RKO (cell line): ENCODE results near the gene G2E3.
"Not testable (repeated sequence)": the region's sequence is repeated elsewhere in the genome, so short reads cannot be mapped to it uniquely, and the experiment has no call there.

ENCODE experiments used
- DNase-seq: peaks from one replicate; pipeline ENCODE4 v3.0.0-alpha.2; 2016; ENCODE audit warnings: low spot score

The G2E3 gene

DNA sequence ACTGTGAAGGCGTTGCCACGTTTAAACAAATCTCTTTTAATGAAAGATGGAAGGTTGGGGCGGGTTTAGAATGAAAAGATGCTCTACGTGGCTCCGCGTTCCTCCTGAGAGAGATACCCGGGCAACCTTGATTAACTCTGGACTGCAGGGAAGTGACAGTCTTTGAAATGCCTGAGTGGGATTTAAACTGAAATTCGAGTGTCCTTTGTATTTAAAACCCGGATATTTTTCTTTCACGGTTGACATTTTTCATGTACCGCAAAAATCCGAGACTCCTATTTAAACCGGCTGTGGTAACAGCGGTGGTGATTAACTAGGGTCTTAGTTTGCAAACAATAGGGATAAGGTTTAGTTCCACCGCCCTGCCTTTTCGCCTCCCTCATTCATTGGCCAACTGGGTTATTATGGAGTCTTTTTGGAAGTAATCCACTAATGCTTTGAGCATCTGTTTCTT is 707 bp downstream of the G2E3 start:
- peak; percentile 40 for DNase-seq

- no peak for DNase-seq
Observed at GRCh38 chr14:30560581-30560980, 1.6 kb downstream of the G2E3 start.

DNA sequence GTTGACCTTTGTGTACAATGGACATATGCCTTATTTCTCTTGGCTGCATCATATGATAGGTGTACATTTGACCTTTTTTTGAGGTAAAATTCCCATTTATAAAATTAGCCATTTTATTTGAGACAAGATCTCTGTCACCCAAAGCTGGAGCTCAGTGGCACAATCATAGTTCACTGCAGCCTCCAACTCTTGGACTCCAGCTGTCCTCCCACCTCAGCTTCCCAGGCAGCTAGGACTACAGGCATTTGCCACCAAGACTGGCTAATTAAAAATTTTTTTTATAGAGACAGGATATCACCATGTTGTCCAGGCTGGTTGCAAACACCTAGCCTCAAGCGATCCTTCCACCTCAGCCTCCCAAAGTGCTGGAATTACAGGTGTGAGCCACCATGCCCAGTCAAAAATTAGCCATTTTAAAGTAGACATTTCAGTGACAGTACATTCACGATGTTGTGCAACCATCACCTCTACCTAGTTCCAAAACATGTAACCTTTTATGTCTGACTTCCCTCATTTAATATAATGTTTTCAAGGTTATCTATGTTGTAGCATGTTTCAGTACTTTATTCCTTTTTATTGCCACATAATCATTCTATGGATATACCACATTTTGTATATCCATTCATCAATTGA is 5.4 kb downstream of the G2E3 start:
- no peak for DNase-seq

DNA sequence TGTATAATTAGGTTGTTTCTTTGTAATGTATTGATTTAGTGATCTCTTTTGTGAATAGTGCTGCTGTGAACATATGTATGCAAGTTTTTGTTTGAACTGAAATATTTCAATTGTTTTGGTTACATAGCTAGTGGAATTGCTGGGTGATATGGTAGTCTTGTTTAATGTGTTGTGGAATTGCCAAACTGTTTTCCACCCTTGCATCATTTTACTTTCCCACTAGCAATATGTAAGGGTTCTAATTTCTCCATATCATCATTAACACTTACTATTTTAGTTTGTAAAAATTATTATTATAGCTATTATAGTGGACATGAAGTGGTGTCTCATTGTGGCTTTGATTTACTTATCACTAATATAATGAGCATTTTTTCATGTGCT is 5.9 kb downstream of the G2E3 start:
- no peak for DNase-seq

DNA sequence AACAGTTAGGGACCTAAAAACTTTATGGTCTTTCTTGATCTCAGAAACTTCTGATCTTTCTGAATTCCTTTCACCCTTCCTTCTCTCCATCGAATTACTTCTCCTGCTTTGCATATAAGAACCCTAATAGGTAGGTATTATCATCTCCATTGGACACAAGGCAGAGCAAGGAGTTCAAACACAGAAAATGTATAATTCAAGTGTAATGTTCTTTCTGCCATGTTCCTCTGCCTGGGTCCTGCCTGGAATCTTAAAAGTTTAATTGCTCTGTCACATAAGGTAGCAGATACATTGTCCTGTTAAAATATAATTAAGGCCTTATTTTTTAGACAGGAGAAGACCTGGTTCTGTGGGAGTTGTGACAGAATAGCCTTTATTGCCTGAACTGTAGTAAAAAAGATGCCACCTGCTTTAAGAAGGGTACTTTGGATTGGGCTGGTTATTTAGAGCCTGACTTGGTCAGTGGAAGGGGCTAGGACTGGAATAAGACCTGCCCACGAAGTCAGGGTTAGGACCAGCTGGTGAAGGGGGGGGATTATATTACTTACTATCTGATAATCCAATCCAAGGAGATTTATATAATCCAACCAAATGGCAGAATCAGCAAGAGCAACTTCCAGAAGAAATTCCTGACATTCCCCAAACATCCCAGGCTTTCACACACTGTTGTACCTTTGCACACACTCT is 10.4 kb downstream of the G2E3 start:
- DNase-seq: no peak

DNA sequence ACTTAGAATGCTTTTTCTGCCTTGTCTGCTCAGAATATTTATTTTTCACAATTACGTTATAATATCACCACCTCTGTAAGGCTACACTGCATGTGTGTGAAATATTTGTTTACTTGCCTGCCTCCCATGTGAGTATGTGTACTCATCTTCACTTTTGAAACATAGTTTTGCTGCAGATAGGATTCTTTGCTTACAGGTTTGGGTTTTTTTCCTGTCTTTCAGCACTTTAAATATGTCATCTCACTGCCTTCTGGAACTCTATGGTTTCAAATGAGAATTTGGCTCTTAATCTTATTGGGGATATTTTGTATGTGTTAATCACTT is 10.9 kb downstream of the G2E3 start:
- DNase-seq: no peak

GRCh38 chr14:30572237-30572636 is 13.3 kb downstream of the G2E3 start:
- no peak for DNase-seq

- DNase-seq: no peak
Observed at GRCh38 chr14:30572771-30573170, 13.8 kb downstream of the G2E3 start.

- DNase-seq: no peak
Observed at GRCh38 chr14:30573226-30573814, 14.4 kb downstream of the G2E3 start.

DNA sequence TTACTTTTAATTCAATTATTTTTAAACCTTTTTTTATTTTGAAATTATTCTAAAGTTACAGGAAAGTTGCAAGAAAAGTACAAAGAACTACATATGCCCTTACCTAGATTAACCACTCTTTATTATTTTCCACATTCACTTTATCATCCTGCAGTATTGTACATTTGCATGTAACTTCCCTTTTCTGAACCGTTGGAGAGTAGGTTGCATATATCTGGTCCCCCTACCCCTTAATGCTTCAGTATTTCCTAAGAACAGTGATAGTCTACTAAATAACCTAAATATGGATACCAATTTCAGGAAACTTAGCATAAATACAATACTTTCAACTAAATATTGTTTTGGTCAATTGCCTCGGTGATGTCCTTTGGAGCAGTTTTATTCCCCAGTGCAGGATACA is 15.0 kb downstream of the G2E3 start:
- no peak for DNase-seq

DNA sequence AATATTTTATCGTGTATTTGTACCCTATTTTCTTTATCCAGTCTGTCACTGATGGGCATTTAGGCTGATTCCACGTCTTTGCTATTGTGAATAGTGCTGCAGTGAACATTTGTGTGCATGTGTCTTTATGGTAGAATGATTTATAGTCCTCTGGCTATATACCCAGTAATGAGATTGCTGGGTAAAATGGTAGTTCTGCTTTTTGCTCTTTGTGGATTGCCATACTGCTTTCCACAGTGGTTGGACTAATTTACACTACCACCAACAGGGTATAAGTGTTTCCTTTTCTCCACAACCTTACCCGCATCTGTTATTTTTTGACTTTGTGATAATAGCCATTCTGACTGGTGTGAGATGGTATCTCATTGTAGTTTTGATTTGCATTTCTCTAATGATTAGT is 15.8 kb downstream of the G2E3 start:
- DNase-seq: not testable (repeated sequence)

DNA sequence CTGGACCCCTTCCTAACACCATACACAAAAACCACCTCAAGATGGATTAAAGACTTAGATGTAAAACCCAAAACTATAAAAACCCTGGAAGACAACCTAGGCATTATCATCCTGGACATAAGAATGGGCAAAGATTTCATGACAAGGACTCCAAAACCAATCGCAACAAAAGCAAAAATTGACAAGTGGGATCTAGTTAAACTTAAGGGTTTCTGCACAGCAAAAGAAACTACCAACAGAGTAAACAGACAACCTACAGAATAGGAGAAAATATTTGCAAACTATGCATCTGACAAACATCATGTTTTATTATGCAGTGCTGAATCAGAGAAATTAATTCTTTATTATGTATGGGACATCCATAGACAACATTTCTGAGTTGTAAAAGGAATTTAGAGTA is 17.4 kb downstream of the G2E3 start:
- not testable (repeated sequence) for DNase-seq

- no peak for DNase-seq
Observed at GRCh38 chr14:30580616-30581282, 21.8 kb downstream of the G2E3 start.

DNA sequence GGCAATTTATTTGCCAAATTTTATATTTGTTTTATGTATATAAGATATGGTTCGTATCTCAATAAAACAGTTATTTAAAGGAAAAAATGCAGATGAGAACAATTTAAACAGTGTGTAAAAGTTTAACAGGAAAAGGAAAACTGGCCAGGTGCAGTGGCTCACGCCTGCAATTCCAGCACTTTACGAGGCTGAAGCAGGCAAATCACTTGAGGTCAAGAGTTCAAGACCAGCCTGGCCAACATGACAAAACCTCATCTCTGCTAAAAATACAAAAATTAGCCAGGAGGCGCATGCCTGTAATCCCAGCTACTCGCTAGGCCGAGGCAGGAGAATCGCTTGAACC is 22.3 kb downstream of the G2E3 start:
- DNase-seq: no peak

DNA sequence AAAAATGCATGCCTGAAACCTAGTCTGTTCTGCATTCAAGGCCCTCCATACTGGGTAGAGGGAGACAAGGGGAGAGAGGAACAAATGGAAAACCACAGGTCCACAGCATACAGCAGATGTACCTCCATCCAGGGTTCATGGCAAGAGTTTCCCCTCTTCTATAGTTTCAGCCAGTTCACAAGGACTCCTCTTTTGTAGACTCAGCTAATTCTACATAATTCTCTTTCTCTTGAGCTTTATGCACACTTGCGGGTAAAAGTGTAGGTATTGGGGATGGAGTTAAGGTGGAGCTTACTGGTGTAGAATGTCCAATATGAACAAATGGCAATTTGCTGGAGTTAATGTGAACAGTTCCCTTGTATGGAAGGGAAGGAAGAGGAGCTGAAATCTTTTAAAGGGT is 23.4 kb downstream of the G2E3 start:
- no peak for DNase-seq

DNA sequence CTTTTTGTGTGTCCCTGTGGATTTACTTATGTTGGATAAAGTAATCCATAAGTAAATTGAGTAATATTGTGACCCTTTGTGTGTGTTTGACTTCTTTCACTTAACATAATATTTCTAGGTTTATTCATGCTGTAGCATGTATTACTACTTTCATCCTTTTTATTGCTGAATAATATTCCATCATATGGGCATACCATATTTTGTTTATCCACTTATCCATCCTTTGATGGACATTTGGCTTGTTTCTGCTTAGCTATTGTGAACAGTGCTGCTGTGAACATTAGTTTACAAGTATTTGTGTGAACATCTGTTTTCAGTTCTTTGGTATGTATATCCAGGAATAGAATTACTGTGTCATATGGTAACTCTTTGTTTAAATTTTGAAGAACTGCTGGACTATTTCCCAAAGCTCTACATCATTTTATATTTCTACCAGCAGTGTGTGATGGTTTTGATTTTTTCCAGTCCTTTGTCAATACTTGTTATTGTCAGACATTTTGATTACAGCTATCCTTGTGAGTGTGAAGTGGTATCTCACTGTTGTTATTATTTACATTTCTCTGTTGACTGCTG is 25.2 kb downstream of the G2E3 start:
- no peak for DNase-seq

DNA sequence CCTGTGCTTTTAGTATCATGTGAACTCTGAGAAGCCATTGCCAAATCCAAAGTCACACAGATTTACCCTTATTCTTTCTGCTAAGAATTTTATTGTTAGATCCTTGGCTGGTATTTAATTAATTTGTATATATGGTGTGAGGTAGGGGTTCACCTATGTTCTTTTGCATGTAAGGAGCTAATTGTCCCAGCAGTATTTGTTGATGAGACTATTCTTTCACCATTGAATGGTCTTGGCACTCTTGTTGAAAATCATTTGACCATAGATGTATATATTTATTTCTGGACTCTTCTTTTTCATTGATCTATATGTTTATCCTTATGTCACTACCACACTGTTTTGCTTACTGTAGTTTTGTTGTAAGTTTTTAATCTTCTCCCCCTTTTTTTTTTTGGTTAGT is 26.2 kb downstream of the G2E3 start:
- no peak for DNase-seq

- DNase-seq: no peak
Observed at GRCh38 chr14:30587141-30587540, 28.2 kb downstream of the G2E3 start.

DNA sequence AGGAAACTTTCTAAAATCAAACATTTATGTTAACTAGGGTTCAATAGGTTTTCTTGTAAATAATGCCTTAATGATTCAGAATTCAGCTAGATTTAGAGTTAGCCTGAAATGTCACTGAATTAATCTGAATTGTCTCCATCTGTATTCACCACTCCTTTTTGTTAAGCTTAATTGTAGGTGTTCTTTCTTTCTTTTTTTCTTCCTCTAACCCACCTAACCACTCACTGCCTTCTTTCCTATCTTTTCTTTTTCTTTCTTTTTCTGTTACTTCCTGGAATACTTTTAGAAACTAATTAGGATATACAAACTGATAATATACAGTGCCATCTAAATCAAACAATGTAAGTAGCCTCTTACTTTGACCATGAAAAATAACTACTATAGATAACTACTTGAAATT is 29.9 kb downstream of the G2E3 start:
- no peak for DNase-seq

DNA sequence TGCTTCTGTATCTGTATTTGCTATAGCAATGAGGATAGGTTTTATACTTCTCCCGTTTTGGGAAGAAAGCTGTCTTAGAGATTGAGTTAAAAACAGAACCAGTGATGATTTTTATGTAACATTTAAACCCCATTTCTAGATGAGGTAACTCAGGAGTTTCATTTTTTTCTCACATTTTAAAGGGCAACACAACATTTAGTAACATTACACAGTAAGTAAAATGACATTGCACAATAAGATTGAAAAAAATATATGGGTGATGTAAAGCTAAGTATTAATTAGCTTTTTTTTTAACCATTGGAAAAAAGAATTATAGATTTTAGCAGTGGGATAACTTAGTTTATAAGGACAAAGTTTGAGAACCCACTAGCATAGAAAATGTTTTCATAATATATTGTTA is 38.0 kb downstream of the G2E3 start:
- no peak for DNase-seq

- DNase-seq: no peak
Observed at GRCh38 chr14:30597504-30597903, 38.5 kb downstream of the G2E3 start.

DNA sequence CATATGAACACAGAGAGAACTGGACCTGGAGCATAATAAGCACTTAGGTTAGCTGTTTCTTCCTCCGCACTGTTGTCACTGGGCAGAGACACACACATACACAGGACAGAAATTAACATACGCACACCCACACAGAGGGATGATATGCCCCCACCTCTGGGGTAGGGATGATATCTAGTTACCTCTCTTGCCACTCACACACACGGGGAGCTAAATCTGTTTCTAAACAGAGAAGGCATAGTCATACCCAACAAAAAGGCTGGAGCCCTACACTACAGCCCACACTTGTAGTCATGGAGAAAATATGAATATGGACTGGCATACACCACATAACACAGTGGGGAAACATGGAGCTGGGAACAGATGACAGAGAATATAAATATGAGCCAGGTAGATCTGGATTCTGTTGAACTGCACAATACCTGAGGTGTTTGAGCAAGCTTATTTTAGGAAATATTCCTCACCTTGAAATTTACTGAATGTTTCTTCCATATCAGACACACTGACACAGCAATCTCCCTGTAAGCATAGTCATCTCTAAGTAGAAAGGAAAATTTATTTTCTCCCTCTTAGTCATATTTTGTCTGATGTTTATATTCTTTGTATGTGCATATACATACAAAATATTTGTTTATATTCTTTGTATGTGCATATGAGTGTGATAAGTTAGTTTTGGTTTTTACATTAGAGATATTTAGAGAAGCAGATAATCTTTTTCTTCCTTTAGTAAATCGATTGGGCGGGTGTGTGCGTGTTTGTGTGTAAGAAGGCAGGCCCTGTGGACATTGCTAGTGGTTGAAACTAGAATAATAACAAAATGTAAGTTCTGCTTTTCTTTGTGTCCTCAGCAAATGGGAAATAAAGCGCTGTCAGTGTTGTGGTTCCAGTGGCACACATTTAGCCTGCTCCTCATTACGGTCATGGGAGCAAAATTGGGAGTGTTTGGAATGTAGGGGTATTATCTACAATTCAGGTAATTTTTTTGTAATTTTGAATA is 42.3 kb downstream of the G2E3 start:
- no peak for DNase-seq
